Panc1 (cell line): ENCODE measurements around the gene LMAN2. TPM values are rescaled to one million over a fixed set of nuclear protein-coding genes. Genes with fewer than 3 reads are reported as not detected.

Experiments used
- ATAC-seq: fragments of 200-7000 bp; cut with Tn5 transposase; 2 replicates; pipeline ENCODE4 v1.9.1; 2020; ENCODE audit warnings: mild to moderate bottlenecking, moderate library complexity
- BruUV-seq: library from RNA; stranded (reverse); fragments of 400-500 nt; replicated peaks from 2 replicates; lab custom pipeline; 2021; lab: Mats Ljungman, UMichigan
- CTCF ChIA-PET: fragments of 300-600 bp; sonication (Branson Sonifier 250); formaldehyde crosslinking; loops from one replicate; lab custom pipeline; 2022; ENCODE audit warnings: antibody characterized with exemption; lab: Charles Lee
- POLR2A ChIA-PET: fragments of 300-600 bp; sonication (Branson Sonifier 250); formaldehyde crosslinking; loops from one replicate; lab custom pipeline; 2022; ENCODE audit warnings: antibody characterized with exemption; lab: Charles Lee
- DNase-seq: peaks from one replicate; pipeline ENCODE4 v3.0.0-alpha.2; 2010; ENCODE audit warnings: low read depth, low spot score
- H3K27ac ChIP-seq: 2 replicates; pipeline ENCODE4 v1.5.1; 2011; ENCODE audit warnings: mild to moderate bottlenecking, low read length, inconsistent platforms
- H3K27me3 ChIP-seq: fragments of 200-500 bp; sonication (Bioruptor generic); 2 replicates; pipeline ENCODE4 v1.6.0; 2014; ENCODE audit warnings: low read length, inconsistent platforms; ENCODE audit not compliant: control insufficient read depth, insufficient read depth
- H3K36me3 ChIP-seq: fragments of 200-500 bp; sonication (Bioruptor generic); 2 replicates; pipeline ENCODE4 v1.5.1; 2014; ENCODE audit warnings: inconsistent platforms, mild to moderate bottlenecking, low read length, moderate library complexity; ENCODE audit not compliant: control insufficient read depth, insufficient read depth
- H3K4me1 ChIP-seq: 2 replicates; pipeline ENCODE4 v1.5.1; 2011; ENCODE audit warnings: inconsistent platforms, mild to moderate bottlenecking, low read length, moderate library complexity; ENCODE audit not compliant: control insufficient read depth, insufficient read depth
- H3K4me3 ChIP-seq, 2 experiments: 2 replicates each; pipeline ENCODE4 v1.5.1; 2011 to 2012; ENCODE audit warnings: low read depth in 2 of 2, low read length in 2 of 2, mild to moderate bottlenecking in 2 of 2, inconsistent platforms in 1 of 2, moderate library complexity in 1 of 2
- H3K9me3 ChIP-seq: fragments of 200-500 bp; sonication (Bioruptor generic); 2 replicates; pipeline ENCODE4 v1.5.1; 2014; ENCODE audit warnings: low read depth, mild to moderate bottlenecking, inconsistent platforms, low read length, moderate library complexity; ENCODE audit not compliant: control insufficient read depth, insufficient read depth
- CTCF ChIP-seq: fragments of 450-650 bp; IDR thresholded peaks from 2 replicates; pipeline ENCODE4 v1.5.1; 2017; ENCODE audit warnings: mild to moderate bottlenecking
- POLR2AphosphoS5 ChIP-seq: IDR thresholded peaks from 2 replicates; pipeline ENCODE4 v1.6.1; 2012; ENCODE audit warnings: mild to moderate bottlenecking, low read depth, low read length, moderate library complexity
- REST ChIP-seq, 2 experiments: IDR thresholded peaks; 2 replicates each; pipeline ENCODE4 v1.6.1; 2011 to 2012; ENCODE audit warnings: low read depth in 2 of 2, control low read depth in 1 of 2, low read length in 1 of 2, mild to moderate bottlenecking in 1 of 2, moderate library complexity in 1 of 2; ENCODE audit not compliant: insufficient read depth in 1 of 2
- SIN3A ChIP-seq: IDR thresholded peaks from 2 replicates; pipeline ENCODE4 v1.6.1; 2012; ENCODE audit warnings: low read depth, mild to moderate bottlenecking, low read length, moderate library complexity, borderline replicate concordance; ENCODE audit not compliant: insufficient read depth
- TCF7L2 ChIP-seq: IDR thresholded peaks from 2 replicates; pipeline ENCODE4 v1.6.1; 2011; ENCODE audit warnings: mild to moderate bottlenecking, low read depth, low read length, inconsistent platforms
- in situ Hi-C: cut with HindIII; loops from 2 replicates; pipeline ENCODE4 v1.10.0; 2016; ENCODE audit warnings: low sequenced_read_pairs, low pct_unique_long_range_greater_than_20kb
- intact Hi-C: fragments of 100-400 bp; cut with micrococcal nuclease; formaldehyde crosslinking; loops from one replicate; pipeline ENCODE4 v1.10.0; 2022; ENCODE audit not compliant: unreplicated experiment
- total RNA-seq: library from RNA; stranded (reverse); gene quantifications from one replicate; pipeline ENCODE4 v1.2.1, GENCODE V29; 2021; ENCODE audit not compliant: unreplicated experiment

LMAN2 gene
- total RNA-seq, 1 experiment from 2014 or later, result 140 TPM

GRCh38 chr5:177372034-177372896, 20.8 kb upstream of the LMAN2 start:
- intact Hi-C loops, result no loop called here
- ChIA-PET POLR2A (no interaction called here), CTCF (interaction anchor here (0.6 to 1.2 kb wide), 3 partner anchors 11 to 30 kb away, joined by 3 to 8 read pairs (median 5); no protein-coding TSS in a partner anchor)
- no peak for ATAC-seq
- no peak overlapping the region for H3K27ac ChIP-seq
- no peak overlapping the region for H3K4me3 ChIP-seq
- in situ Hi-C loops, result no loop called here
- no peaks in the 10 kb centered on the region; the same call in 1 of the 2 replicates for H3K36me3 ChIP-seq
- DNase-seq, result no peak
- peaks cover 4% of the 10 kb centered on the region; the same call in 1 of the 2 replicates for H3K4me1 ChIP-seq
- TF ChIP-seq CTCF (no peak), SIN3A (no peak), REST (IDR thresholded peaks at IDR 0.05; ENCODE audit: insufficient read depth in 1 of 2, low read depth in 2 of 2, low read length in 1 of 2) (no peak), TCF7L2 (no peak), POLR2AphosphoS5 (no peak)
- BruUV-seq, result no TSS peak
- H3K27me3 ChIP-seq, result no peaks in the 10 kb centered on the region
- no peaks in the 10 kb centered on the region for H3K9me3 ChIP-seq

- H3K36me3 ChIP-seq, result no peaks in the 10 kb centered on the region; the same call in 1 of the 2 replicates
- no peak for DNase-seq
- in situ Hi-C loops (no loop called here), intact Hi-C loops (no loop called here)
- no peaks in the 10 kb centered on the region for H3K9me3 ChIP-seq
- TF ChIP-seq TCF7L2, result no peak
- TF ChIP-seq POLR2AphosphoS5, result no peak
- no peak for TF ChIP-seq CTCF
- no peak for TF ChIP-seq SIN3A
- TF ChIP-seq REST (IDR thresholded peaks at IDR 0.05; ENCODE audit: insufficient read depth in 1 of 2, low read depth in 2 of 2, low read length in 1 of 2), result no peak
- H3K27me3 ChIP-seq, result no peaks in the 10 kb centered on the region
- ATAC-seq, result no peak
- H3K4me1 ChIP-seq, result peaks cover 5% of the 10 kb centered on the region; the same call in 1 of the 2 replicates
- ChIA-PET CTCF (interaction anchor here (0.5 to 1.8 kb wide), 10 partner anchors 11 to 84 kb away, joined by 3 to 10 read pairs (median 5); no protein-coding TSS in a partner anchor), POLR2A (interaction anchor here (0.6 to 0.7 kb wide), 3 partner anchors 11 to 472 kb away, joined by 4 to 10 read pairs (median 6); partner anchors contain the start of genes GRK6 and HK3)
- no TSS peak for BruUV-seq
- H3K4me3 ChIP-seq, result peak overlapping the region; percentile 51 to 63
- peak overlapping the region; percentile 68 for H3K27ac ChIP-seq
Observed at GRCh38 chr5:177371120-177372033, 19.9 kb upstream of the LMAN2 start.
